Activated CD8-positive, alpha-beta memory T cell treated with anti-CD3 and anti-CD28 coated beads, Interleukin-2, amount 50 U/mL, for 48 hours (primary cell): ENCODE results near the gene PRR36.

Experiments used
- DNase-seq: peaks from one replicate; pipeline ENCODE4 v3.0.0-alpha.2; 2020

Gene PRR36

GRCh38 chr19:7912697-7913564 is 38.7 kb upstream of the PRR36 start:
- DNase-seq, result no peak

GRCh38 chr19:7912144-7912696 is 38.0 kb upstream of the PRR36 start:
- no peak for DNase-seq

- DNase-seq, result no peak
Observed at GRCh38 chr19:7911508-7912143, 37.4 kb upstream of the PRR36 start.

DNA sequence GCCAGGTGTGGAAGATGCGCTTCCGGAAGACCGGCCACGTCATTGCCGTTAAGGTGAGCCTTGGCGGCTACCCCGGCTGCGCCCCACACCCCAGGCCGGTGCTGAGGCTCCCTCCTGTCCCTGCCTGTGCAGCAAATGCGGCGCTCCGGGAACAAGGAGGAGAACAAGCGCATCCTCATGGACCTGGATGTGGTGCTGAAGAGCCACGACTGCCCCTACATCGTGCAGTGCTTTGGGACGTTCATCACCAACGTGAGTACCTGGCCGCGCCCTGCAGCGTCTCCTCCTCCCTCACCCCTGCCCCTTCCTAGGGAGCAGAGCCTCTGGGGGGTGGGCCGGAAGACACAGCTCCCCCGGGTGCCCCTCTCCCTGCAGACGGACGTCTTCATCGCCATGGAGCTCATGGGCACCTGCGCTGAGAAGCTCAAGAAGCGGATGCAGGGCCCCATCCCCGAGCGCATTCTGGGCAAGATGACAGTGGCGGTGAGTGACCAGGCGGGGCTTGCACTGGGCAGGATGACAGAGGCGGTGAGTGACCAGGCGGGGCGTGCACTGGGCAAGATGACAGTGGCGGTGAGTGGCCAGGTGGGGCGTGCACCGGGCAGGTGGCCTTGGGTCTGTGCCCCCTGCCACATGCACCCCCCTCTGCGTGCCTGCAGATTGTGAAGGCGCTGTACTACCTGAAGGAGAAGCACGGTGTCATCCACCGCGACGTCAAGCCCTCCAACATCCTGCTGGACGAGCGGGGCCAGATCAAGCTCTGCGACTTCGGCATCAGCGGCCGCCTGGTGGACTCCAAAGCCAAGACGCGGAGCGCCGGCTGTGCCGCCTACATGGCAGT is 36.4 kb upstream of the PRR36 start:
- DNase-seq, result no peak

GRCh38 chr19:7909471-7910067 is 35.4 kb upstream of the PRR36 start:
- no peak for DNase-seq

DNA sequence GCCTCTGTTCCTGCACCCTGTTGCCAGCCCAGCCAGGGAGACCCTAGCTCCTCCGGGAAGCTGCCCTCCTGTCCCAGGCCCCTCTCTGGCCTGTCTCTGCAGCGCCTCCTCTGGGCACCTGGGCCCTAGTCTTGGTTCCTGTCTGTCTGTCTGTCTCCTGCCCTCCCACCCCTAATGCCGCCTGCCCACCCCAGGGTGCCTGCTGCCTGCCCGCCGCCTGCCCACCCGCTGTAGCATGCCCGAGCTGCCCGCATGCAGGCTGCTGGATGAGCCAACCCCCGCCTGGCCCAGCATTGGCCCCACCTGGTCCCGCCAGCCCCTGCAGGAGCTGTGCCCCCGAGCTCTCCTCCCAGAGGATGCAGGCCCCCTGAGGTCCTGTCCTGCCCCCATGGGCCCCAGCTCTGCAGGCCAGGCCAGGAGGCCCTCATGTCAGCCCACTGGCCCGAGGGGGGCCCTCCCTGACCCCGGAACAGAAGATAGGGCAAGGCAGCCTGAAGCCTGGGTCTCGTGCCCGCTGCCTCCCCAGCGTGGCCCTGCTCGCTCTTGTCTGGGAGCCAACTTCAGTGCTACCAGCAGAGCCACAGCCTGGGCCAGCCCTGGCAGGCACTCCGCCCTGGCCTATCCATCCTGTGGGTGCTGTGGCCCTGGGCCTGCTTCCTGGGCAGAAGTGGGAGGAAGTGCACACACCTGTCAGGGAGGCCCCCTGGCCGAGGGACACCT is 34.7 kb upstream of the PRR36 start:
- DNase-seq, result no peak

GRCh38 chr19:7908078-7908699 is 34.0 kb upstream of the PRR36 start:
- no peak for DNase-seq

GRCh38 chr19:7907544-7907943 is 33.4 kb upstream of the PRR36 start:
- no peak for DNase-seq

- DNase-seq, result no peak
Observed at GRCh38 chr19:7907122-7907521, 32.9 kb upstream of the PRR36 start.

DNA sequence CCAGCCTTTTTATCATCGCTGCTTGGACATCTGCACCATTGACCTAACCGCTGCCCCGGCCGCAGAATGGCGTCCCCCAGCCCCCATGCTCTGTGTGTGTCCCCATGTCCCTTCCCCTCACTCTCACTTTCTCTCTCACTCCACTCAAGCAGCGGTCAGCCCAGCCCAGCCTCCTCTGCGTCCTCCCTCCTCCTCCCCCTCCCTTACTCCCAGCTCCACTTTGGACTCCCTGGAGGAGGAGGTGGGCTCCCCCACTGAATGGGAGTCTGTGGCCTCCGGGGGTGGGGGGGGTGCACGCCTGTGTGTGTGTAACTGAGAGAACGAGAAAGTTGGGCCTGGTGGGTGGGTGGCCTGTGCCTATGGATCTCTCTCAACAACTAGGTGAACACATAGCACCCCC is 31.7 kb upstream of the PRR36 start:
- no peak for DNase-seq

DNA sequence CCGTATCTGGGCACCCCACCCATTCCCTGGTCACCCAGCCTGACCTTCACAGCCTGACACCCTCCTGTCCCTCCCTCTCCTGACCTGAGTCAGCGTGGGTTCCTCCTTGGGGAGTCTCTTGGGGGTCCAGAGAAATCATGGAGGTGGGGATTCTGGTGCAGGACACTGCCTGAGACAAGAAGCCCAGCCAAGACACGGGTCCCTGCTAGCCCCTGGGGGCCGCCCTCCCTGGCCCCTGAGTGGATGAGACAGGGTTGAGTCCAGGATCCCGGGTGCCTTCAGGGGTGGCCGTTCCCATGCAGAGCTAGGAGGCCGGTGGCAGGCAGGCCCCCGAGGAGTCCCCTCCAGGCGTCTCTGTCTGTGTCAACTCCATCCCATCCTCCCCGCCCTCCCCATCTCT is 31.1 kb upstream of the PRR36 start:
- DNase-seq, result no peak

DNA sequence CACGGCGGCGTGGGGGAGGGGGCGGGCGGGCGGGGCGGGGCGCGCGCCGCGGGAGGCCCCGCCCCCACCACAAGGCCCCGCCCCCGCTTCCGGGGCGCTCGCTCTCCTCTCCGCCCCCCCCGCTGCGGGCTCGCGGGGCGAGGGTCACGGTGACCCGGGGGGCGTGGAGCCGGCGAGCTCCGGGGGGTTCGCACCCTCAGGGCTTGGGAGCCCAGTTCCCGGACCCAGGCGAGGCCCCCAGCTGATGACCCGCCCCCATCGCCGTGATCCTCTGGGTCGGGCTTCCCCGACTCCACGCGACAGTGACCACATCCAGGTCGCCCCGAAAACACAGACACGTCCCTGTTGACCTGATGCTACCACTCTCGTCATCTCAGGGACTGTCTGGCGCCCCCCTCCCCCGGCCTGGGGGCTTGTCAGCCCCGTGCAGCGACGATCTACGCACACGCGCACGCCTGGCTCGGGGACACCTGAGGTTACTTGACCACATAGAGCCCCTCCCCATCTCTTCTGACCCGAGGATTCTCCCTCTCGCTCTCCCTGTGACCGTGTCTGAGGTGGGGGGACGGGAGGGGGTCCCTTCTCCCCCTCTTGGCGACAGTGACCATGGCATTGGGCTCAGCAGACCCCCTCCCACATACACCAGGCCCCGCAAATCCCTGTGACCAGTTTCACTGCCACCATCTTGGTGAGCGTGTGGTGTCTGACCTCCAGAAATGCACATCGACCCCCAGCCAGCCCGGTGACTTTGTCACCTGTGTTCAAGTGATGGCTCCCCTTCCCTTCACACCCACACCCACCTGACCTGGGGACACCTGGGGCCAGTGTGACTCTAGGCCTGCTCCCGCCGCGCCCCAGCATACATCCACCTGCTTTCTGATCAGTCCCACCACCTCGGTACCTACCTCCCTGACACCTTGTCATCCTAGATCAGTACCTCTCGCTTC is 30.2 kb upstream of the PRR36 start:
- DNase-seq, result no peak

DNA sequence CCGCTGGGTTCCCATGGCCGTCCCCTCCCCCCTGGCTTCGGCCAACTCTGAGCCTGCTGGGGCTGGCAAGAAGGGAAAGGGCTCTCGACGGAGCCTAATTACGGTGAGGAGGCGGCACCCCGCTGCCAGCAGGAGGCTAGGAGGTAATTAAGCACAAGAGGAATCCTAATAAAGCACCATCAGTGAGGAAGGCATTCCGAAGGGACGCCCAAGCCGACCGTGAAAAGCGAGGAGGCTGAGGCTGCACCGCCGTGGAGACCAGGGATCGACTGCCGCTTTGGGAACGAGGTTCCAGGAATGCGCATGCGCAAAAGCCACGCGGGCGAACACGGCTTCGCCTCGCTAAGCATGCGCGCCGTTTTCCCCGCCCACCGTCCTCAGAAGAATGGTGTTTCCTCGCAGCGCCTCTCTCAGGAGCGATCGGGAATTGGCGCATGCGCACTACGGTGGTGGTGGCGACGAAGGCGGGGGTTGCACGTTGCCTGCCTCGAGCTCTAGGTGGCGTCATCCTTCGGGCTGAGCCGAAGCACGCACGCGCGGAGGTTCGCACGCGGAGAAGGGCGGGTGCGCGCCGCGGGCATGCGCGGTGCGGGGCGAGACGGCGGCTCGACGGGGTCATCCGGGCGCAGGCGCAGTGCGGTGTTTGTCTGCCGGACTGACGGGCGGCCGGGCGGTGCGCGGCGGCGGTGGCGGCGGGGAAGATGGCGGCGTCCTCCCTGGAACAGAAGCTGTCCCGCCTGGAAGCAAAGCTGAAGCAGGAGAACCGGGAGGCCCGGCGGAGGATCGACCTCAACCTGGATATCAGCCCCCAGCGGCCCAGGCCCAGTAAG is 29.3 kb upstream of the PRR36 start, which contains the start of gene MAP2K7:
TSS of gene MAP2K7 (plus strand) at position 634 of the 830 bp plus-strand sequence. CDS start at position 702, 68 bp downstream.
- DNase-seq, result peak; percentile 100

GRCh38 chr19:7902796-7903243 is 28.6 kb upstream of the PRR36 start:
- no peak for DNase-seq

DNA sequence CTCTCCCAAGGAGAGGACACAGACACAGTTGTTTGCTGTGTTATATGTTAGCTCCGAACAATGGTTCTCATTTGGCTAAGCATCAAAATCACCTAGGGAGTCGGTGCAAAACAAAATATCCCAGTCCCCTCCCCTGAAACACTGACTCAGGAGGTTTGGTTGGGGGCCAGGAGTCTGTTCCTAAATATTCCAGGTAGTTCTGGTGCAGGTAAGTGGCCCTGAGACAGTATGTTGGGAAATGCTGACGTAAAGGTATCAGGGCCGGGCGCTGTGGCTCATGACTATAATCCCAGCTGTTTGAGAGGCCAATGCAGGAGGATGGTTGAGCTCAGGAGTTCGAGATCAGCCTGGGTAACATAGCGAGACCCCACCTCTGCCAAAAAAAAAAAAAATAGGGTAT is 27.1 kb upstream of the PRR36 start:
- no peak for DNase-seq

GRCh38 chr19:7900931-7901330 is 26.7 kb upstream of the PRR36 start:
- no peak for DNase-seq

GRCh38 chr19:7900401-7900870 is 26.2 kb upstream of the PRR36 start:
- DNase-seq, result no peak

GRCh38 chr19:7899751-7900378 is 25.7 kb upstream of the PRR36 start:
- no peak for DNase-seq

GRCh38 chr19:7898967-7899366 is 24.8 kb upstream of the PRR36 start:
- no peak for DNase-seq
